Measurements from ENCODE around the gene SH2B3. TPM values are rescaled to one million over a fixed set of nuclear protein-coding genes. Genes with fewer than 3 reads are reported as not detected.

Gene SH2B3
- total and polyA plus RNA-seq, 9 of the 15 experiments (the other 6 are each of a cell fraction or from before 2014, with no cell fraction given): 10.8 to 75.3 (median 37.4) TPM

DNA sequence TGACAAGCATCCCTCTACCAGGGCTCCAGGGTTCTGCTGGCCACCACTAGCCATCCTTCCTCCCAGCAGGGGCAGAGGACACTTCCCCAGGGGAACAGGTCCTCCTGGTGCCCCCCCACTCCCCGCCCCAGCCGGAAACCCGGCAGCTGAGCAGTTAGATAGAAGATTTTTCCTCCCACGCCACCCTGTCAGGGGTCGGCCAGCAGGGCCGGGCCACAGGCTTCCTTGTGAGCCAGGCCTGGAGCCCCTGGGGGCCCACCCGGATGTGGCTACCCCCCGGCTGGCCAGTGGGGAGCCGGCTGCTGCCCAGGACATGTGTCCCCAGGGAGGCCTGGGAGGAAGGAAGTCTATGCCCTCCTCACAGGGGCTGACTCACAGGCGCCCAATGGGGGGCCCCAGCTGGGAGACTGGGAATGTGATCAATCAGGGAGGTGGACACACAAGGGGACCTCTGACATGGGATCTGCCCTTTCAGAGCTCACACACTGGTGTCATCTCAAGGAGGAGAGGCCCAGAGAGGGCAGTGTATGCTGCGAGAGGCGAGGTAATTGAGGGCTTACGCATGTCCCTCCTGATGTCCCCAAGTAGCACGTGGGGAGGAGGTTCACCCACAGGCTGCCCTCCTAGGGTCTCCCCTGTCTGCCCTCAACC is 4.2 kb downstream of the SH2B3 start (continued):
- TF ChIP-seq, protein P1, sequence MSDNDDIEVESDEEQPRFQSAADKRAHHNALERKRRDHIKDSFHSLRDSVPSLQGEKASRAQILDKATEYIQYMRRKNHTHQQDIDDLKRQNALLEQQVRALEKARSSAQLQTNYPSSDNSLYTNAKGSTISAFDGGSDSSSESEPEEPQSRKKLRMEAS (CRISPR knock-in tag; IDR thresholded peaks at IDR 0.05): peak; percentile 65
- TF ChIP-seq ZNF133 (CRISPR knock-in tag; IDR thresholded peaks at IDR 0.05): no peak
- TF ChIP-seq, protein P2, sequence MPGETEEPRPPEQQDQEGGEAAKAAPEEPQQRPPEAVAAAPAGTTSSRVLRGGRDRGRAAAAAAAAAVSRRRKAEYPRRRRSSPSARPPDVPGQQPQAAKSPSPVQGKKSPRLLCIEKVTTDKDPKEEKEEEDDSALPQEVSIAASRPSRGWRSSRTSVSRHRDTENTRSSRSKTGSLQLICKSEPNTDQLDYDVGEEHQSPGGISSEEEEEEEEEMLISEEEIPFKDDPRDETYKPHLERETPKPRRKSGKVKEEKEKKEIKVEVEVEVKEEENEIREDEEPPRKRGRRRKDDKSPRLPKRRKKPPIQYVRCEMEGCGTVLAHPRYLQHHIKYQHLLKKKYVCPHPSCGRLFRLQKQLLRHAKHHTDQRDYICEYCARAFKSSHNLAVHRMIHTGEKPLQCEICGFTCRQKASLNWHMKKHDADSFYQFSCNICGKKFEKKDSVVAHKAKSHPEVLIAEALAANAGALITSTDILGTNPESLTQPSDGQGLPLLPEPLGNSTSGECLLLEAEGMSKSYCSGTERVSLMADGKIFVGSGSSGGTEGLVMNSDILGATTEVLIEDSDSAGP (CRISPR knock-in tag; IDR thresholded peaks at IDR 0.05): no peak
- peak in 1 of 2 experiments; percentile 77; a peak in 1 of 4 replicates for TF ChIP-seq ETV6 (IDR thresholded peaks at IDR 0.05; ENCODE audit: borderline replicate concordance in 1 of 2, low read depth in 2 of 2, low read length in 1 of 2)
- TF ChIP-seq ETV6 (CRISPR knock-in tag; IDR thresholded peaks at IDR 0.05; ENCODE audit: borderline replicate concordance): no peak
- TF ChIP-seq HLTF (IDR thresholded peaks at IDR 0.05): no peak
- no peak for TF ChIP-seq SNRNP70 (optimal IDR thresholded peaks at IDR 0.05; ENCODE audit: low read depth, low read length)
- TF ChIP-seq SMARCE1 (IDR thresholded peaks at IDR 0.05): 0 out of 2 replicates have a peak, but pooled peaks have one; percentile 33
- TF ChIP-seq MCM3 (IDR thresholded peaks at IDR 0.05): no peak
- no peak for TF ChIP-seq NONO (IDR thresholded peaks at IDR 0.05; ENCODE audit: low read depth in 2 of 2, low read length in 1 of 2)
- TF ChIP-seq TGIF2 (CRISPR knock-in tag; IDR thresholded peaks at IDR 0.05): no peak
- TF ChIP-seq, protein P3, sequence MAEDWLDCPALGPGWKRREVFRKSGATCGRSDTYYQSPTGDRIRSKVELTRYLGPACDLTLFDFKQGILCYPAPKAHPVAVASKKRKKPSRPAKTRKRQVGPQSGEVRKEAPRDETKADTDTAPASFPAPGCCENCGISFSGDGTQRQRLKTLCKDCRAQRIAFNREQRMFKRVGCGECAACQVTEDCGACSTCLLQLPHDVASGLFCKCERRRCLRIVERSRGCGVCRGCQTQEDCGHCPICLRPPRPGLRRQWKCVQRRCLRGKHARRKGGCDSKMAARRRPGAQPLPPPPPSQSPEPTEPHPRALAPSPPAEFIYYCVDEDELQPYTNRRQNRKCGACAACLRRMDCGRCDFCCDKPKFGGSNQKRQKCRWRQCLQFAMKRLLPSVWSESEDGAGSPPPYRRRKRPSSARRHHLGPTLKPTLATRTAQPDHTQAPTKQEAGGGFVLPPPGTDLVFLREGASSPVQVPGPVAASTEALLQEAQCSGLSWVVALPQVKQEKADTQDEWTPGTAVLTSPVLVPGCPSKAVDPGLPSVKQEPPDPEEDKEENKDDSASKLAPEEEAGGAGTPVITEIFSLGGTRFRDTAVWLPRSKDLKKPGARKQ (CRISPR knock-in tag; IDR thresholded peaks at IDR 0.05): no peak
- no peak for TF ChIP-seq PRPF4 (IDR thresholded peaks at IDR 0.05; ENCODE audit: insufficient read depth, low read depth, low read length, poor library complexity, severe bottlenecking)
- TF ChIP-seq ZNF79 (CRISPR knock-in tag; IDR thresholded peaks at IDR 0.05; ENCODE audit: low read depth): no peak
- peak; percentile 59; the same call in 1 of the 2 replicates for TF ChIP-seq EP400 (IDR thresholded peaks at IDR 0.05)
- no peak for TF ChIP-seq NUFIP1 (IDR thresholded peaks at IDR 0.05; ENCODE audit: partially characterized antibody)
- TF ChIP-seq SPI1 (IDR thresholded peaks at IDR 0.05; ENCODE audit: borderline replicate concordance, low read depth, low read length): peak; percentile 48
- TF ChIP-seq ZBTB1 (CRISPR knock-in tag; IDR thresholded peaks at IDR 0.05; ENCODE audit: borderline replicate concordance, low read depth): no peak
- TF ChIP-seq, protein P4, sequence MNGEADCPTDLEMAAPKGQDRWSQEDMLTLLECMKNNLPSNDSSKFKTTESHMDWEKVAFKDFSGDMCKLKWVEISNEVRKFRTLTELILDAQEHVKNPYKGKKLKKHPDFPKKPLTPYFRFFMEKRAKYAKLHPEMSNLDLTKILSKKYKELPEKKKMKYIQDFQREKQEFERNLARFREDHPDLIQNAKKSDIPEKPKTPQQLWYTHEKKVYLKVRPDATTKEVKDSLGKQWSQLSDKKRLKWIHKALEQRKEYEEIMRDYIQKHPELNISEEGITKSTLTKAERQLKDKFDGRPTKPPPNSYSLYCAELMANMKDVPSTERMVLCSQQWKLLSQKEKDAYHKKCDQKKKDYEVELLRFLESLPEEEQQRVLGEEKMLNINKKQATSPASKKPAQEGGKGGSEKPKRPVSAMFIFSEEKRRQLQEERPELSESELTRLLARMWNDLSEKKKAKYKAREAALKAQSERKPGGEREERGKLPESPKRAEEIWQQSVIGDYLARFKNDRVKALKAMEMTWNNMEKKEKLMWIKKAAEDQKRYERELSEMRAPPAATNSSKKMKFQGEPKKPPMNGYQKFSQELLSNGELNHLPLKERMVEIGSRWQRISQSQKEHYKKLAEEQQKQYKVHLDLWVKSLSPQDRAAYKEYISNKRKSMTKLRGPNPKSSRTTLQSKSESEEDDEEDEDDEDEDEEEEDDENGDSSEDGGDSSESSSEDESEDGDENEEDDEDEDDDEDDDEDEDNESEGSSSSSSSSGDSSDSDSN (IDR thresholded peaks at IDR 0.05; ENCODE audit: borderline replicate concordance in 1 of 2, low read depth in 2 of 2, low read length in 2 of 2): peak in 1 of 2 experiments; percentile 59; a peak in 2 of 4 replicates
- TF ChIP-seq ESRRB (CRISPR knock-in tag; IDR thresholded peaks at IDR 0.05; ENCODE audit: borderline replicate concordance): no peak
- no peak for TF ChIP-seq SREBF1 (IDR thresholded peaks at IDR 0.05; ENCODE audit: borderline replicate concordance, low read depth, low read length)
- TF ChIP-seq RFX7 (CRISPR knock-in tag; IDR thresholded peaks at IDR 0.05): no peak
- no peak for TF ChIP-seq CCAR2 (IDR thresholded peaks at IDR 0.05; ENCODE audit: low read depth, low read length)
- TF ChIP-seq SRSF7 (optimal IDR thresholded peaks at IDR 0.05; ENCODE audit: low read depth, low read length): no peak
